Brain pericyte (primary cell): ENCODE data around the gene TLE4.

Experiments used
- DNase-seq: peaks from one replicate; pipeline ENCODE4 v3.0.0-alpha.2; 2012; ENCODE audit warnings: low read depth, low spot score

The TLE4 gene

DNA sequence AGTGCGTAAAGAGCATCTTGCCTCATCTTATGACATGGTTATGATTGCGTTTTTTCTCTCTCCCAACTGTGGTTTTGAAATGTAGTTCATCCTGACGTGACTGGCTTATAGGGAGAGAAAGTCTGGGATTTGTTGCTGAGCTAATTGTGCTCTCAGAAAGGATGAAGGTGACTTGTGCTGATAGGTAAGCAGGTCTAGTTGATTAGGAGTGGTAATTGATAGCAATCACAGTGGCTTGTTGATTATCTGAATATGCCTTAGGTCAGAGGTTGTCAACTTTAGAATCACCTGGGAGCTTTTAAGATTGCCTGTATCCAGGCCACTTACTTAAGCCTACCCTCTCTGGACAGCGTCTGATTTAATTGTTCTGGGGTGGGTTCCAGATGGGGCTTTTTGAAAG, 117.8 kb downstream of the TLE4 start:
- DNase-seq = no peak

DNA sequence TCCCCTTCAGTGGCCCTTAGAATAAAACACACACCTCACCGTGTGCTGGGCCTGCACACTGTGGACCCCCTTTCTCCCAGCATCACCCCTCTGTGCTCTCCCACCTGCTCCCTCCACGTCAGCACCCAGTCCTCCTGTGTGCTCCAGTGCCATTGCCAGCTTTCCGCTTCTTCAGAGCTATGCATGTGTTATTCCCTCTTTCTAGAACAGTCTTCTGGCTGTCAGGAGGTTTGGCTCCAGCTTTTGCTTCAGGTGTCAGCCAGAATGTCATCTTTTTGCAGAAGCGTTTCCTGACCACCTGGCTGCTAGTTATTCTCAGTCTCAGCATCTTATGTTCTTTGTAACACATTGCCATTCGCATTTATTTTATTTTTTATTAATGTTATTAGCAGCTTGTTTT, 119.7 kb downstream of the TLE4 start:
- no peak for DNase-seq

- DNase-seq = no peak
Measured at GRCh38 chr9:79692857-79693571, 121.2 kb downstream of the TLE4 start.

DNA sequence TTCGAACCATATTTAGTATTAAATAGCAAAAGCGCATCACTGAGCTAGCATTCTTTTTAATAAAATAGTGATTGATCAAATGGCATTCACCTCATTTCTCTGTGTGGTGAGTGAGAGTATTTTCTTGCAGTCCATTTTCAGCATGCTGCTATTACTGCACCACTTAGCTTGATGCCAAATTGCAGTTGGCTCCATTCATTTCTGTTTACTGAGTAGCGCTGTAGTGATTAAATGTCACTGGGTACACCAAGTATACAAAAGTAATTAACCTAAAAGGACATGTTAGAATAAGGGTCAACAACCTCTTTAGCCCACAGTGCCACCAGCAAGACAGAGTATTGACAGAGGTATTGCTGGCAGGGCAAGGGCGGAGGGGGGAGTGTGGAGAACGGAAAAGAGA, 122.0 kb downstream of the TLE4 start:
- DNase-seq = no peak

DNA sequence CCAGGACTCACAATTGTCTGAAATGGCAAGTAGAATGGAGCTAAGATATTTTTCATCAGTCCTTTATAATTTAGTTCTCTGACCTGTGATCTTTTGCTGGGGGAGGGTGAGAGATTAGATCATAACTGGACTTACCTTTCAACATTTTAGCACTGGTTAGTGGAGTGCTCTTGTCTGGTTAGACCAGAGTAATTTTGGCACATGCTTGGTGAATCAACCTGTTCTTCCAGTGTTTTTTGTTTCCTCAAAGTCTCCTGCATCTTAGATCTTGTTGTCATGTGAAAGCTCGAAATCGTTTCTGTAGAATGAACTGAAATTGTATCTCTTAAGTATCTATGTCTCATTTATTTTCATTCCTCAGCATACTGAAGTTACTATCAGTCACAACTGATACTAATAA, 122.4 kb downstream of the TLE4 start:
- no peak for DNase-seq

GRCh38 chr9:79694676-79695400, 123.1 kb downstream of the TLE4 start:
- DNase-seq = peak; percentile 73

- DNase-seq = no peak
Measured at GRCh38 chr9:79695531-79696175, 123.9 kb downstream of the TLE4 start.

GRCh38 chr9:79698967-79699366, 127.2 kb downstream of the TLE4 start:
- no peak for DNase-seq

DNA sequence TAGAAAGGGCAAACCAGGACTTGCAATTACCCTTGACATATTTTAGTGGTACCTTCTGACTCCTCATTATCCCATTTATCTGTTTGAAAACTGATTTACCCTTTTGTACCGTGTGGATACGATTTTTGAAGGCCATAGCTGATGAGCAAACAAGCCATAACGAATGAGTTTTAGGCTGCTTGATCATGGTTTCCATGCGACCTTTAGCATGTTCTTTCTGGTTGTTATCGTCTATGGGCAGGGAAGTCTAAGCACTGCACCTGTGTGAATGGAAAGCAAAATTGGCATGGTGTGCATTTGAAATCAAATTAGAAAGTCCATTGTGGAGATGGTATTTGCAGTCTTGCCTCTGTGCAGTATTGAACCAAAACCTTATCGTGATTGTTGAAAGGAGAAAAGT, 127.7 kb downstream of the TLE4 start:
- no peak for DNase-seq

DNA sequence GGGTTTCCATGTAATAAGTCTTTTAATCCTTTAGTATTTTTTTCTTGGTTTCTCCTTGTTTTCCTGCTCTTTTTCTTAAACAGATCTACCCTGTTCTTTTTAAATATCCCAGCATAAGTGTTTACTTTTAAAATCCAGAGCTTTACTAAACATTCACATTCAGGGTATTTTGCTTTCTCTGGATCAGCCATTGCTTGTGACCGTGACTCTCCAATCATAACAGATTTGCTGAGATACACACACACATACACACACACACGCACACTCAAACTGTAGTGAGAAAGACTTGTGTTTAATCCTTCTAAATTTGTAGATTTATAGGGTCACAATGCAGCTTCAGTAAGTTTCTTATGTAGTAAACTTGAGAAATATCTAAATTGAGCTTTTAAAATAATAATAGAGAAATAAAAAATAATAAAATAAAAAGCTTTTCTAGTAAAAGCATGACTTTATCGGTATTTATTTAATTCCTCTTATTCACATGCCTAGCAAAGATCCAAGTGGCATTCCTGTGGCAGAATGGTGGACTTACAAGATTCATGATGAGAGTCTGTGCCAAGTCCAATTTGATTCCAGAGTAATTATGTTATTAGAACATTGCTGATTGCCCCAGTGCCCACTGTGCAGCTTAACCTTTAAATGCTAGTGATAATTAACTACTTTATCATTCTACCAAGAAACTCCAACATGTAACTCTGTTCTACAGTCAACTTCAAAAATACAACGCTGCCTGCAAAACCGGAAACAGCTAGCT, 129.0 kb downstream of the TLE4 start:
- no peak for DNase-seq

- DNase-seq = no peak
Measured at GRCh38 chr9:79701651-79702050, 129.9 kb downstream of the TLE4 start.

GRCh38 chr9:79705704-79706103, 133.9 kb downstream of the TLE4 start:
- DNase-seq = no peak

GRCh38 chr9:79706512-79706911, 134.7 kb downstream of the TLE4 start:
- no peak for DNase-seq

GRCh38 chr9:79707589-79707988, 135.8 kb downstream of the TLE4 start:
- DNase-seq = no peak

- DNase-seq = no peak
Measured at GRCh38 chr9:79708541-79708940, 136.8 kb downstream of the TLE4 start.

- no peak for DNase-seq
Measured at GRCh38 chr9:79709743-79710674, 138.2 kb downstream of the TLE4 start.

GRCh38 chr9:79711874-79712273, 140.1 kb downstream of the TLE4 start:
- DNase-seq = no peak

DNA sequence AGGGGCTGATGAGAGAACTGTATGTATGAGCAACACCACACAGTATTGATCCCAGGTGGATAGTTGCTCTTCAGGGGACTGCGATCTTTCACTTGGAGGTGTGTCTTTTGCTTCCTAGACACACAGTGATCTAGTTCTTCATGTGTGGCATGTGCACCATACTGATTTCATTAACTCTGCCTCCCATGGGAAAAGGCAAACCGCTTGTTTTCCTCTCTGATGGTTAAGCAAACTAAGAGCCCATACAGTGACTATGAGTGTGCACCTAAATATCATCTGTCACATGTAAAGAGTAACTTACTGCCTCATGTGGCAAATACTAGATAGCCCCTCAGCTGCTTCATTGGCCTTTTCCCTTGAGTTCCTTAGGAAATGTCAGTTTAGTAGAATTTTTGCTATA, 147.3 kb downstream of the TLE4 start:
- no peak for DNase-seq

GRCh38 chr9:79719989-79720388, 148.2 kb downstream of the TLE4 start:
- DNase-seq = no peak

- DNase-seq = no peak
Measured at GRCh38 chr9:79731171-79731890, 159.6 kb downstream of the TLE4 start.
